GM12892 (cell line): Measurements from ENCODE around the gene DOCK10.

ENCODE experiments used
- POLR2A ChIP-seq: IDR thresholded peaks from 2 replicates; pipeline ENCODE4 v1.6.1; 2011; ENCODE audit warnings: low read depth, low read length, control low read depth
- POLR2AphosphoS5 ChIP-seq: IDR thresholded peaks from 2 replicates; pipeline ENCODE4 v1.6.1; 2011; ENCODE audit warnings: low read depth, low read length, control low read depth

GRCh38 chr2:224983712-224984554 lies 58.3 kb downstream of the DOCK10 start:
- TF ChIP-seq POLR2A: no peak
- no peak for TF ChIP-seq POLR2AphosphoS5
